Measurements from ENCODE around the gene ODF2.
"Not testable (repeated sequence)": the region's sequence is repeated elsewhere in the genome, so short reads cannot be mapped to it uniquely, and the experiment has no call there.

Gene ODF2

GRCh38 chr9:128424268-128424780, 31.5 kb upstream of the ODF2 start:
- no peak for DNase-seq

GRCh38 chr9:128428644-128429512, 26.9 kb upstream of the ODF2 start:
- no peak for DNase-seq

DNA sequence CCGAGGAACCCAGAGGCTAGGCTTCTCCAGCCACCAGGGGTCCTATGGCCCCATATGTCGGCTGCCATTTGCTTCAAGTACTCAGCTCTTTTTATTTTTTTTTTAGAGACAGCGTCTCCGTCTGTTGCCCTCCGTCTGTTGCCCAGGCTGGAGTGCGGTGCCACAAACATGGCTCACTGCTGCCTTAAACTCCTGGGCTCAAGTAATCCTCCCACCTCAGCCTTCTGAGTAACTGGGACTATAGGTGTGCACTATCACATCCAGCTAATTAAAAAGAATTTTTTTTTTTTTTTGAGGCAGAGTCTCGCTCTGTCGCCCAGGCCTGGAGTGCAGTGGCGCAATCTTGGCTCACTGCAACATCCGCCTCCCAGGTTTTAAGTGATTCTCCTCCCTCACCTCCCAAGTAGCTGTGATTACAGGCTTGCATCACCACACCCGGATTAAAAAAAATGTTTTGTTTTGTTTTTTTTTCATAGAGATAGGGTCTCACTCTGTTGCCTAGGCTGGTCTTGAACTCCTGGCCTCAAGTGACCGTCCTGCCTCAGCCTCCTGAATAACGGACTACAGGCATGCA, 26.2 kb upstream of the ODF2 start:
- DNase-seq, result no peak

DNA sequence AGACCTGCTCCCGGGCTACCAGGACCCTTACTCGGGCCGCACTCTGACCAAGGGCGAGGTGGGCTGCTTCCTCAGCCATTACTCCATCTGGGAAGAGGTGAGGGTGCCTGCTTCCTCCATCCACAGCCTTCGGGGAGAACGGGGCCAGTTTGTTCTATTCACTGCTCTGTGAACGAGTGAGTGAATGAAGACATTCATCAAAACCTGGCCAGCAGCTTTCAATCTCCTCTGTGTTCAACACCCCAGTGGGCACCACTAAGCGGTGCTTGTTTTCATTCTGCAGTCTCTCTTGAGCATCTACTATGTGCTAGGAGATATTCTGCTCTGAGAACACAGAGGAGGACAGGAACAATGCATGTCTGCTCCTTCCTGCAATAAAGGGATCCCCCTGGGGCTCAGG, 24.6 kb upstream of the ODF2 start:
- no peak for DNase-seq

DNA sequence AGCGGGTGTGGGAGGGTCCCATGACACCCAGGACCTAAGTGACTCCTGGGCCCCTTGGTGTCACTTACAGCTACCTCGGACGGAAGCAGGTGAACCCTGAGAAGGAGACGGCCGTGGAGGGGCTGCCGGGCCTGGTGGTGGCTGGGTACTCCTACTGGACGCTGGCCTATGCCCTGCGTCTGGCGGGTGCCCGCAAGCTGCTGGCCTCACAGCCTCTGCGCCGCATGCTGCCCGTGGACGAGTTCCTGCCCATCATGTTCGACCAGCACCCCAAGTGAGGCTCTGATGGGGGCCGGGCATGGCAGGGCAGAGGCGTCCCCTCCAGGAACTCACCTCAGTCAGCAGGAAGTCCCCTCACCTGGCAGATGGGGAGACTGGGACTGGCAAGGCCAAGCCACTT, 21.5 kb upstream of the ODF2 start:
- no peak for DNase-seq

DNA sequence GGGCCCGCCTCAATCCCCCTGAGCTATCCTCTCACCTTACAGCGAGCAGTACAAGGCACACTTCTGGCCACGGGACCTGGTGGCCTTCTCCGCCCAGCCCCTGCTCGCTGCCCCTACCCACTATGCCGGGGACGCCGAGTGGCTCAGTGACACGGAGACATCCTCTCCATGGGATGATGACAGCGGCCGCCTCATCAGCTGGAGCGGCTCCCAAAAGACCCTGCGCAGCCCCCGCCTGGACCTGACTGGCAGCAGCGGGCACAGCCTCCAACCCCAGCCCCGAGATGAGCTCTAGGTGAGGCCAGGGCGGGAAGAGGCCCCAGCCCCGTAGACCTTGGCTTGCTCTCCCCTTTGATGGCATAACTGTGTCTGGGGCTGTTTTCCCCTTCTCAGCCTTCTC, 20.2 kb upstream of the ODF2 start:
- DNase-seq, result no peak

DNA sequence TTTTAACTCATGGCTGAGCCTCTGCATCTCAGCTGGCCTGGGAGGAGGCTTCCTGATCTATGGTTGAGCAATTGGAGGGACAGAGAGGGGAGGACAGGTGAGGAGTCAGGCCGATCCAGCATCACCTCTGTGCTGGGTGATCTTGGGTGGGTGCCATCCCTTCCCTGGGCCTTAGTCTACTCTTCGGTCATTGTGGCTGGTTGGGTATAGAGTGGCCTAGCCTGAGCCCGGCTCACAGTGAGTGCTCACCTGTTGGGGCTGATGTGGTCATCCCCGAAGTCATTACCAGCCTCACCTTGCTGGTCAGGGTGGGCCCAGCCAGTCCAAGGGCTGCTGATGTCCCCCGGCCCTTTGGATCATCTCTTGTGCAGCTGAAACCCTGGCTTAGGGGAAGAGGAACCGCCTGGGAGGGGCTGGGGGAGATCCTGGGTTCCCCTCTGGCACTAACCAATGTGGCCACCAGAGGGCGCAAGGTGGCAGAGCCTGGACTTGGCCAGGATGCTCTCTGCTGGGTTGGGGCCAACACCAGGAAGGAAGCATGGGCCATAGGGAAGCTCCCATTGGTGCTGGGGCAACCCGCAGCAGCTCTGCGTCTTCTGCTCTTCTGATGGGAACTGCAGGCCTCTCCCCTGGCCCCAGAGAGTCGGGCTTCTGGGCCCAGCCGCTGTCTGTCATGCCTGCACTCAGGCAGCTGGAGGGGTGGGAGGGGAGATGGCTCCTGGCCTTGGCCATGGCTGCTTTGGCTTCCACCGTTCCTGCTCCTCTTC, 17.3 kb upstream of the ODF2 start:
- DNase-seq, result peak; percentile 45

DNA sequence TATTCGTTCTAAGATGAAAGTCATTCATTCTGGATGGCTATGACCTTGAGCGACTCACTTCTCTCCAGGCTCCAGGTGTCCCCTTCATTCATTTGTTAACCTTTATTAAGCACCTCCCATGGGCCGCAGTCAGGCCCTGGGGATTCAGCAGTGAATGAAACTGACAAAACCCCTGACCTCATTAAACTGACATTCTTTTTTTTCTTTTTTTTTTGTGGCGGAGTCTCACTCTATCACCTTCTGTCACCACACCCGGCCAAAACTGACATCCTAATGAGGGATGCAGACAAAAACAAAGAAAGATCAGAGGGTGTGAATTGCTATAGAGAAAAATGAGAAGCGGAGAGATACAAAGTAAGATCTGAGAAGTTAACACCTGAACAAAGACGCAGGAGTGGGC, 16.5 kb upstream of the ODF2 start:
- no peak for DNase-seq

DNA sequence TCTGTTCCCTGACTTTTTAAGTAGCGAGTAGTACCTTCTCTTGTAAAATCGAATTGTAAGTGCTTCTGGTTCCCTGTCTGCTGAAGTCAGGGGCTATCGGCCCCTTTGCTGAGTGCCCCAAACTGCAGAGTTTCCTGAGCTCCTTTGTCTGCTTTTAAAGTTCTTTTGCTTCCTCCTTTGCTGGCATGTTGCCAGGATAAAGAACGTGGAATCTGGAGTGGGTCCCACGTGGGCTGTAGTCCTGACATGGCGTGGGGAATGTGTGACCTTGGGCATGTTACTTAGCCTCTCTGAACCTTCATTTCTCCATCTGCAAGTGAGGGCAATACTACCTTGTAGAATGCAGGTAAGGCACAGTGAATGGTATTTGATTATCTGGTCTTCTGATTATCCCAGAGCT, 13.7 kb upstream of the ODF2 start:
- no peak for DNase-seq

- DNase-seq, result not testable (repeated sequence)
Measured at GRCh38 chr9:128446505-128446904, 9.3 kb upstream of the ODF2 start.

DNA sequence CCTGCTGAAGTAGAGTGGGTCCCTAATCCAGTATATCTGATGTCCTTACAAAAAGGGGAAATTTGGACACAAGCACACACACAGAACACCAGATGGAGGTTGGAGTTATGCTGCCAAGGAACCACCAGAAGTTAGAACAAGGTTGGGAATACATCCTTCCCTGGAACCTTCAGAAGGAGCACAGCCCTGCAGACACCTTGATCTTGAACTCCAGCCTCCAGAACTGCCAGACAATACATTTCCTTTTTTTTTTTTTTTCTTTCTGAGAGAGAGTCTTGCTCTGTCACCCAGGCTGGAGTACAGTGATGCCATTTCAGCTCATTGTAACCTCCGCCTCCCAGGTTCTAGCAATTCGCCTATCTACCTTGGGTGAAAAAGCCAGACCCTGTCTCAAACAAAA, 7.1 kb upstream of the ODF2 start:
- DNase-seq, result no peak

DNA sequence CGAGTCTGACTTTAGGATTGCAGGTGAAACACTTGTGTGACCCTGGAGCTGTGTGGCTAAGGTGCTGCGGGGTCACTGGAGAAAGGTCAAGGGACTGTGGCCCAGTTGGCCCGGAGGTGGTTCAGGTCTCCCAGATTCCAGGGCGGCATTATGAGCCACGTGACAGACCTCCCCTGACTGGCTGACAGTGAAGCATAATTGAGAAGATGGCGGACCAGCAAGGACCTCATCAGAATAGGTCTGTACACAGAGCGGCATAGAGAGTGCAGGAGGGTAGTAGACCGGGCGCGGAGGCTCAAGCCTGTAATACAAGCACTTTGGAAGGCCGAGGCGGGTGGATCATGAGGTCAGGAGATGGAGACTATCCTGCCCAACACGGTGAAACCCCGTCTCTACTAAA, 815 bp upstream of the ODF2 start:
- DNase-seq, result no peak

GRCh38 chr9:128456613-128457061, 831 bp downstream of the ODF2 start:
- peak; percentile 38 for DNase-seq

DNA sequence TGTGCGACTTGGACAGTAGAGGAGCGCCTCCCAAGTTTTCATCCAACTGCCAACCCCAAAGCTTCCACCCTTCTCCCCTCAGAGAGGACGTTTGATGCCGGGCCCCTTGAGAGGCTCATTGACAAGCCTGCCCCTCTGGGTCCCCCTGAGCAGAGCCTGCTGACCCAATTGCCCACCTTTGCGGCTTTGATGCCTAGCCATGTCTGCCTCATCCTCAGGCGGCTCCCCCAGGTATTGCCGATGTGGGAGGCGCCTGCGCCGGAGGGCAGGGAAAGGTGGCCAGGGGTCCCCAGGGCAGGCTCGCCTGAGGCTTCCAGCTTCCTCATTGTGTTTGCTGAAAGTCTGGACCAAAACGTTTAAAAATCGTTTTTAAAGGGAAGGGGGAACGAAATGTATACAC, 1.4 kb downstream of the ODF2 start:
- DNase-seq, result no peak

DNA sequence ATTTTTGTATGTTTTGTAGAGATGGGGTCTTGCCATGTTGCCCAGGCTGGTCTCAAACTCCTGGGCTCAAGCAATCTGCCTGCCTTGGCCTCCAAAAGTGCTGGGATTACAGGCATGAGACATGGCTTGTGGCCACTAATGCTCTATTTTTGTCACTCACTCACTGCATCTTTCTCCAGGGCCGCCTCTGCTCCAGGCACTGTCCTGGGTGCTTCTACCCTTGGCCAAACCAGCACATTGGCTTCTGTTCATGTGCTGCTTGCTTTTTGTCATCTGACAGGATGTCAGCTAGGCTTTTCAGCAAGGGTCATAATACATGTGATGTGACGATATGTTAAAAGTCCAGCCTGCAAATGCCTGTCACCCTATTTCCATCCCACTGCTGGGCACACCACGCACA, 3.2 kb downstream of the ODF2 start:
- DNase-seq, result no peak

- DNase-seq, result no peak
Measured at GRCh38 chr9:128469070-128469469, 13.3 kb downstream of the ODF2 start.

DNA sequence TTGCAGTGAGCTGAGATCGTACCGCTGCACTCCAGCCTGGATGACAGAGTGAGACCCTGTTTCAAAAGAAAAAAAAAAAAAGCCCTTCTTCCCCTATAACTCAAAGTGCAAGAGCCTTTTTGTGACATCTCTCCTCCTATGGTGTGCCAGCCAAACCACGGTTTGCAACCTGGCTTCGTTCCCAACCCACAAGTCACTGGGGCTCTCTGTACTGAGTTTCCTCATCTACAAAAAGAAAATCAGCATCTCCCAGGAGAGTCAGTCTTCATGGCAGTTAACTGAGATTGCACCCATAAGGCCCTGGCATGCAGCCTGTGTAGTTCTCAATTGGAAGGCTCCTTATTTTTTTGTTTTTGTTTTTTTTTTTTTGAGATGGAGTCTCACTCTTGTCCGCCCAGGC, 14.8 kb downstream of the ODF2 start:
- no peak for DNase-seq

- DNase-seq, result no peak
Measured at GRCh38 chr9:128473104-128473503, 17.3 kb downstream of the ODF2 start.

- no peak for DNase-seq
Measured at GRCh38 chr9:128475867-128476266, 20.1 kb downstream of the ODF2 start.

- no peak for DNase-seq
Measured at GRCh38 chr9:128479262-128479661, 23.5 kb downstream of the ODF2 start.

- no peak for DNase-seq
Measured at GRCh38 chr9:128481561-128481960, 25.8 kb downstream of the ODF2 start.

DNA sequence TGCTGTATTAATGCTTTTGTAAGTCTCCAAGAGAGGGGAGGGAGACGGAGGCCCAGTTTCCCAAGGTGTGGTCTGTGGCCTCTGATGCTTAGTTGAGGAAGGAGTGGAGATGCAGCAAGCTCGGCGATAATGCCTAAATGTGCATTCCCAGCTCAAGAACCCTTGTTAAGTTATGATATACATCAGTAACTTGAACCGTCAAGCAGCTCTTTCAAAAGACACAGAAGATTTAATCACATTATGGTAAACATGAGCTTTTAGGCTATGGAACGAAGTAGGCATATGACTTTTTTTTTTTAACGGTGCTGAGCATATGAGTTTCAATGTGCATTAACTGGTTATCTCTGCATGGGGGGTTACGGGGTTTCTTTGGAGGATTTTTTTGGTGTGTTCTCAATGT, 26.4 kb downstream of the ODF2 start:
- DNase-seq, result no peak

- DNase-seq, result no peak
Measured at GRCh38 chr9:128484686-128485413, 29.0 kb downstream of the ODF2 start.

All from NCI-H446 treated with DMSO at 0.1 percent for 48 hours (cell line).